ENCODE measurements around the gene OR7G3. TPM values are rescaled to one million over a fixed set of nuclear protein-coding genes. Genes with fewer than 3 reads are reported as not detected.

OR7G3 gene
- not detected in 2 replicates for total RNA-seq

GRCh38 chr19:9126900-9127405 lies at the start of gene OR7G3:
Gene OR7G3, minus strand, starts transcription at chr19:9126950. Its CDS starts 0 bp downstream, at chr19:9126950.

GRCh38 chr19:9140159-9140874 lies 13.6 kb upstream of the OR7G3 start, which contains the start of gene ZNF317:
Gene ZNF317, plus strand, starts transcription at chr19:9140397. Its CDS starts 15,620 bp downstream, at chr19:9156017.

GRCh38 chr19:9115307-9115813 lies 11.4 kb downstream of the OR7G3 start, which contains the start of gene OR7G1:
Gene OR7G1, minus strand, starts transcription at chr19:9115763. Its CDS starts 0 bp downstream, at chr19:9115763.

GRCh38 chr19:9107375-9107774 lies 19.4 kb downstream of the OR7G3 start, which contains the start of gene OR7G2:
Gene OR7G2, minus strand, starts transcription at chr19:9107475. Its CDS starts 4,232 bp downstream, at chr19:9103243.

GRCh38 chr19:9086761-9087160 lies 40.0 kb downstream of the OR7G3 start, which contains the start of gene OR1M1:
Gene OR1M1, plus strand, starts transcription at chr19:9087061. Its CDS starts 6,184 bp downstream, at chr19:9093245.

Other genes with a start within 250 kb of the OR7G3 start
- gene MUC16, start 116.5 kb downstream of the OR7G3 start, total RNA-seq = not detected in 2 replicates
- not detected in 2 replicates for gene OR1M1, start 39.9 kb downstream of the OR7G3 start, total RNA-seq
- not detected in 2 replicates for gene OR7G2, start 19.5 kb downstream of the OR7G3 start, total RNA-seq
- gene OR7G1, start 11.2 kb downstream of the OR7G3 start, total RNA-seq = not detected in 2 replicates
- 13.1 and 17.1 TPM in 2 replicates for gene ZNF317, start 13.4 kb upstream of the OR7G3 start, total RNA-seq
- under 0.01 TPM in 1 of 2 replicates, not detected in the other for gene OR7D2, start 52.0 kb upstream of the OR7G3 start, total RNA-seq
- gene OR7D4, start 92.6 kb upstream of the OR7G3 start, total RNA-seq = not detected in 2 replicates
- not detected in 2 replicates for gene OR7E24, start 124.0 kb upstream of the OR7G3 start, total RNA-seq
- 15.4 and 19.0 TPM in 2 replicates for gene ZNF699, start 182.9 kb upstream of the OR7G3 start, total RNA-seq
- gene ZNF559, start 197.2 kb upstream of the OR7G3 start, total RNA-seq = 9.2 and 13.7 TPM in 2 replicates
- gene ZNF177, start 236.1 kb upstream of the OR7G3 start, total RNA-seq = 0.97 and 2.1 TPM in 2 replicates

All from smooth muscle cell of the umbilical artery (primary cell).